Measurements from ENCODE around the gene DACT3.
A peak's percentile ranks its signal among the peaks of the same experiment; 100 is the strongest.

The DACT3 gene

GRCh38 chr19:46604781-46605355 is 56.1 kb downstream of the DACT3 start:
- no peak overlapping the region for H3K4me3 ChIP-seq (ENCODE audit: low read depth, low read length)
- TF ChIP-seq CTCF (IDR thresholded peaks at IDR 0.05; ENCODE audit: control insufficient read depth, extremely low read depth, insufficient read depth) = no peak
- DNase-seq (ENCODE audit: low read depth) = no peak

GRCh38 chr19:46603752-46604231 is 57.2 kb downstream of the DACT3 start:
- DNase-seq (ENCODE audit: low read depth) = no peak
- H3K4me3 ChIP-seq (ENCODE audit: low read depth, low read length) = no peak overlapping the region
- TF ChIP-seq CTCF (IDR thresholded peaks at IDR 0.05; ENCODE audit: control insufficient read depth, extremely low read depth, insufficient read depth) = no peak

GRCh38 chr19:46603195-46603637 is 57.8 kb downstream of the DACT3 start:
- TF ChIP-seq CTCF (IDR thresholded peaks at IDR 0.05; ENCODE audit: control insufficient read depth, extremely low read depth, insufficient read depth) = no peak
- no peak for DNase-seq (ENCODE audit: low read depth)
- H3K4me3 ChIP-seq (ENCODE audit: low read depth, low read length) = peak overlapping the region; percentile 75

GRCh38 chr19:46602392-46603194 is 58.4 kb downstream of the DACT3 start:
- no peak for TF ChIP-seq CTCF (IDR thresholded peaks at IDR 0.05; ENCODE audit: control insufficient read depth, extremely low read depth, insufficient read depth)
- DNase-seq (ENCODE audit: low read depth) = no peak
- peak overlapping the region; percentile 75 for H3K4me3 ChIP-seq (ENCODE audit: low read depth, low read length)

- peak within 1 kb of the TSS; percentile 75 for H3K4me3 ChIP-seq (ENCODE audit: low read depth, low read length)
- no peak for DNase-seq (ENCODE audit: low read depth)
These were observed 59.4 kb downstream of the DACT3 start, which contains the start of gene CALM3 for GRCh38 chr19:46601318-46602224. Gene CALM3 (plus strand): TSS chr19:46601330. CDS start chr19:46601435, 105 bp downstream.

More at GRCh38 chr19:46601318-46602224, 59.4 kb downstream of the DACT3 start, which contains the start of gene CALM3:
- TF ChIP-seq CTCF (IDR thresholded peaks at IDR 0.05; ENCODE audit: control insufficient read depth, extremely low read depth, insufficient read depth) = no peak

All from LNCaP clone FGC (cell line).